ENCODE results near the gene MEGF6.

The MEGF6 gene

GRCh38 chr1:3553166-3553939 lies 58.0 kb downstream of the MEGF6 start:
- DNase-seq (ENCODE audit: low read depth in 2 of 2): no peak

GRCh38 chr1:3552751-3553150 lies 58.6 kb downstream of the MEGF6 start:
- DNase-seq (ENCODE audit: low read depth in 2 of 2): no peak

GRCh38 chr1:3552176-3552575 lies 59.1 kb downstream of the MEGF6 start:
- no peak for DNase-seq (ENCODE audit: low read depth in 2 of 2)

GRCh38 chr1:3551711-3552110 lies 59.6 kb downstream of the MEGF6 start:
- no peak for DNase-seq (ENCODE audit: low read depth in 2 of 2)

- no peak for DNase-seq (ENCODE audit: low read depth in 2 of 2)
These were observed 60.0 kb downstream of the MEGF6 start for GRCh38 chr1:3551290-3551678.

- no peak for DNase-seq (ENCODE audit: low read depth in 2 of 2)
These were observed 60.6 kb downstream of the MEGF6 start for GRCh38 chr1:3550511-3551289.

- no peak for DNase-seq (ENCODE audit: low read depth in 2 of 2)
These were observed 62.4 kb downstream of the MEGF6 start for GRCh38 chr1:3548895-3549294.

- DNase-seq (ENCODE audit: low read depth in 2 of 2): no peak
These were observed 63.0 kb downstream of the MEGF6 start for GRCh38 chr1:3548156-3548893.

GRCh38 chr1:3547055-3548005 lies 64.0 kb downstream of the MEGF6 start:
- DNase-seq (ENCODE audit: low read depth in 2 of 2): no peak

GRCh38 chr1:3546048-3546384 lies 65.3 kb downstream of the MEGF6 start:
- no peak for DNase-seq (ENCODE audit: low read depth in 2 of 2)

GRCh38 chr1:3545363-3546047 lies 65.8 kb downstream of the MEGF6 start:
- DNase-seq (ENCODE audit: low read depth in 2 of 2): no peak

- DNase-seq (ENCODE audit: low read depth in 2 of 2): no peak
These were observed 67.0 kb downstream of the MEGF6 start for GRCh38 chr1:3544040-3544977.

- no peak for DNase-seq (ENCODE audit: low read depth in 2 of 2)
These were observed 68.0 kb downstream of the MEGF6 start for GRCh38 chr1:3543076-3544039.

GRCh38 chr1:3542676-3543075 lies 68.6 kb downstream of the MEGF6 start:
- no peak for DNase-seq (ENCODE audit: low read depth in 2 of 2)

GRCh38 chr1:3541936-3542335 lies 69.4 kb downstream of the MEGF6 start:
- no peak for DNase-seq (ENCODE audit: low read depth in 2 of 2)

- DNase-seq (ENCODE audit: low read depth in 2 of 2): no peak
These were observed 69.8 kb downstream of the MEGF6 start for GRCh38 chr1:3541465-3541864.

- DNase-seq (ENCODE audit: low read depth in 2 of 2): no peak
These were observed 70.4 kb downstream of the MEGF6 start for GRCh38 chr1:3540876-3541275.

- no peak for DNase-seq (ENCODE audit: low read depth in 2 of 2)
These were observed 71.4 kb downstream of the MEGF6 start for GRCh38 chr1:3539707-3540425.

Measured in stimulated activated CD4-positive, alpha-beta T cell treated with anti-CD3 and anti-CD28 coated beads, Interleukin-1b, Interleukin-23, amount 100 ng/mL, for 4 hours (primary cell).